ENCODE data around the gene CNTNAP2. TPM values are rescaled to one million over a fixed set of nuclear protein-coding genes. Genes with fewer than 3 reads are reported as not detected.

Gene CNTNAP2
- total RNA-seq, 6 experiments from 2014 or later, result 1.8 to 8.1 (median 3.9) TPM

- no peaks in the 10 kb centered on the region for H3K9me3 ChIP-seq
- TF ChIP-seq POLR2A (IDR thresholded peaks at IDR 0.05) (no peak), CTCF (IDR thresholded peaks at IDR 0.05) (no peak)
- no peak for DNase-seq
- 26% methylated on average over 2 of the region's 2 CpGs for WGBS (ENCODE audit: insufficient coverage, low coverage, low lambda C conversion rate, missing lambda C conversion rate)
- no peak overlapping the region for H3K27ac ChIP-seq
- H3K27me3 ChIP-seq, result no peaks in the 10 kb centered on the region
- no peaks in the 10 kb centered on the region for H3K36me3 ChIP-seq
- ATAC-seq, result no peak
- no peaks in the 10 kb centered on the region for H3K4me1 ChIP-seq
- intact Hi-C loops (cut with DNase I), result no loop called here
- H3K4me3 ChIP-seq, result no peak overlapping the region
These were observed 639.0 kb downstream of the CNTNAP2 start for GRCh38 chr7:146755585-146755984.

- no peak for ATAC-seq
These were observed 647.9 kb downstream of the CNTNAP2 start for GRCh38 chr7:146764458-146764857.

GRCh38 chr7:146768957-146769356 lies 652.4 kb downstream of the CNTNAP2 start:
- no peaks in the 10 kb centered on the region for H3K27me3 ChIP-seq
- 46% methylated on average over 3 of the region's 3 CpGs for WGBS (ENCODE audit: insufficient coverage, low coverage, low lambda C conversion rate, missing lambda C conversion rate)
- no peaks in the 10 kb centered on the region for H3K4me1 ChIP-seq
- intact Hi-C loops (cut with DNase I), result no loop called here
- DNase-seq (no peak), ATAC-seq (no peak)
- H3K4me3 ChIP-seq, result no peak overlapping the region
- H3K36me3 ChIP-seq, result no peaks in the 10 kb centered on the region
- H3K9me3 ChIP-seq, result no peaks in the 10 kb centered on the region
- no peak for TF ChIP-seq CTCF (IDR thresholded peaks at IDR 0.05)
- no peak for TF ChIP-seq POLR2A (IDR thresholded peaks at IDR 0.05)
- no peak overlapping the region for H3K27ac ChIP-seq

More at GRCh38 chr7:146764458-146764857, 647.9 kb downstream of the CNTNAP2 start:
- Histone ChIP-seq H3K9me3 (no peaks in the 10 kb centered on the region), H3K4me3 (no peak overlapping the region), H3K4me1 (no peaks in the 10 kb centered on the region), H3K27ac (no peak overlapping the region), H3K36me3 (no peaks in the 10 kb centered on the region), H3K27me3 (no peaks in the 10 kb centered on the region)
- WGBS (ENCODE audit: insufficient coverage, low coverage, low lambda C conversion rate, missing lambda C conversion rate), result 26% methylated on average over 3 of the region's 3 CpGs
- no peak for DNase-seq
- TF ChIP-seq POLR2A (IDR thresholded peaks at IDR 0.05), result no peak
- no peak for TF ChIP-seq CTCF (IDR thresholded peaks at IDR 0.05)
- intact Hi-C loops (cut with DNase I), result no loop called here

GRCh38 chr7:146772601-146773000 lies 656.0 kb downstream of the CNTNAP2 start:
- no peak for TF ChIP-seq CTCF (IDR thresholded peaks at IDR 0.05)
- Histone ChIP-seq H3K4me1 (no peaks in the 10 kb centered on the region), H3K27ac (no peak overlapping the region), H3K27me3 (no peaks in the 10 kb centered on the region), H3K4me3 (no peak overlapping the region), H3K36me3 (no peaks in the 10 kb centered on the region), H3K9me3 (no peaks in the 10 kb centered on the region)
- DNase-seq (no peak), ATAC-seq (no peak)
- intact Hi-C loops (cut with DNase I), result no loop called here
- 52% methylated on average over 5 of the region's 5 CpGs for WGBS (ENCODE audit: insufficient coverage, low coverage, low lambda C conversion rate, missing lambda C conversion rate)

- Histone ChIP-seq H3K27me3 (no peaks in the 10 kb centered on the region), H3K36me3 (no peaks in the 10 kb centered on the region), H3K27ac (no peak overlapping the region), H3K4me3 (no peak overlapping the region), H3K9me3 (no peaks in the 10 kb centered on the region), H3K4me1 (no peaks in the 10 kb centered on the region)
- WGBS (ENCODE audit: insufficient coverage, low coverage, low lambda C conversion rate, missing lambda C conversion rate), result 68% methylated on average over 2 of the region's 5 CpGs
- intact Hi-C loops (cut with DNase I), result no loop called here
- no peak for TF ChIP-seq POLR2A (IDR thresholded peaks at IDR 0.05)
- no peak for TF ChIP-seq CTCF (IDR thresholded peaks at IDR 0.05)
- DNase-seq (no peak), ATAC-seq (no peak)
These were observed 656.9 kb downstream of the CNTNAP2 start for GRCh38 chr7:146773506-146773905.
